ENCODE data around the gene C7orf33.
"Not testable (repeated sequence)": the region's sequence is repeated elsewhere in the genome, so short reads cannot be mapped to it uniquely, and the experiment has no call there.

The C7orf33 gene

DNA sequence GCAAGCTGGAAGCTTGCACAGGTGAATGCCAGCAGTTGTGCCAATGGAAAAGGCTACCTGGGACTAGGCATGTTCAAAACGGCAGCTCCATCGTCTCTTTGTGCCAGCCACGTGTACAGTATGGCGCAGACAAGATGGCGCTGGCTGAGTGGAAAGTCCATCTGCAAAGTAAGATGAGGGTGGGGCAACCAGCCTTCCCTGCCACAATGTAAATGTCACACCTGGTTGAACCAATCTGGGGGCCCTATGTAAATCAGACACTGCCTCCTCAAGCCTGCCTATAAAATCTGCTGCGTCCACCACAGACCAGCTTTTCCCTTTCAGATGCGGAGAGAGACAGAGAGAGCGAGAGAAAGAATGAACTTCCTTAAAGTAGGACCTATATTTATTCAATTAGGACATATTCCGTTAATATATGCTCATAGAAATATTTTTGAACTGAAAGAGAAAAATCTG lies 18.5 kb upstream of the C7orf33 start:
- TF ChIP-seq POLR2A (IDR thresholded peaks at IDR 0.05; ENCODE audit: extremely low read depth, insufficient read length) = no peak
- TF ChIP-seq, protein P1, sequence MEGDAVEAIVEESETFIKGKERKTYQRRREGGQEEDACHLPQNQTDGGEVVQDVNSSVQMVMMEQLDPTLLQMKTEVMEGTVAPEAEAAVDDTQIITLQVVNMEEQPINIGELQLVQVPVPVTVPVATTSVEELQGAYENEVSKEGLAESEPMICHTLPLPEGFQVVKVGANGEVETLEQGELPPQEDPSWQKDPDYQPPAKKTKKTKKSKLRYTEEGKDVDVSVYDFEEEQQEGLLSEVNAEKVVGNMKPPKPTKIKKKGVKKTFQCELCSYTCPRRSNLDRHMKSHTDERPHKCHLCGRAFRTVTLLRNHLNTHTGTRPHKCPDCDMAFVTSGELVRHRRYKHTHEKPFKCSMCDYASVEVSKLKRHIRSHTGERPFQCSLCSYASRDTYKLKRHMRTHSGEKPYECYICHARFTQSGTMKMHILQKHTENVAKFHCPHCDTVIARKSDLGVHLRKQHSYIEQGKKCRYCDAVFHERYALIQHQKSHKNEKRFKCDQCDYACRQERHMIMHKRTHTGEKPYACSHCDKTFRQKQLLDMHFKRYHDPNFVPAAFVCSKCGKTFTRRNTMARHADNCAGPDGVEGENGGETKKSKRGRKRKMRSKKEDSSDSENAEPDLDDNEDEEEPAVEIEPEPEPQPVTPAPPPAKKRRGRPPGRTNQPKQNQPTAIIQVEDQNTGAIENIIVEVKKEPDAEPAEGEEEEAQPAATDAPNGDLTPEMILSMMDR (IDR thresholded peaks at IDR 0.05; ENCODE audit: low read depth, low read length) = no peak
- H3K4me3 ChIP-seq (ENCODE audit: low read depth, low read length) = no peak overlapping the region
- no peak for DNase-seq (ENCODE audit: low read depth)

DNA sequence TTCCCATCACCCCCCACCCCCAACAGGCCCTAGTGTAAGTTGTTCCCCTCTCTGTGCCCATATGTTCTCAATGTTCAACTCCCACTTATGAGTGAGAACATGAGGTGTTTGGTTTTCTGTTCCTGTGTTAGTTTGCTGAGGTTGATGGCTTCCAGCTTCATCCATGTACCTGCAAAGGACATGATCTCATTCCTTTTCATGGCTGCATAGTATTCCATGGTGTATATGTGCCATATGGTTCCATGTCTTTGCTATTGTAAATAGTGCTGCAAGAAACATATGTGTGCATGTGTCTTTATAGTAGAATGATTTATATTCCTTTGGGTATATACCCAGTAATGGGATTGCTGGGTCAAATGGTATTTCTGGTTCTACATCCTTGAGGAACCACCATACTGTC lies 17.0 kb upstream of the C7orf33 start:
- not testable (repeated sequence) for DNase-seq (ENCODE audit: low read depth); H3K4me3 ChIP-seq (ENCODE audit: low read depth, low read length)

DNA sequence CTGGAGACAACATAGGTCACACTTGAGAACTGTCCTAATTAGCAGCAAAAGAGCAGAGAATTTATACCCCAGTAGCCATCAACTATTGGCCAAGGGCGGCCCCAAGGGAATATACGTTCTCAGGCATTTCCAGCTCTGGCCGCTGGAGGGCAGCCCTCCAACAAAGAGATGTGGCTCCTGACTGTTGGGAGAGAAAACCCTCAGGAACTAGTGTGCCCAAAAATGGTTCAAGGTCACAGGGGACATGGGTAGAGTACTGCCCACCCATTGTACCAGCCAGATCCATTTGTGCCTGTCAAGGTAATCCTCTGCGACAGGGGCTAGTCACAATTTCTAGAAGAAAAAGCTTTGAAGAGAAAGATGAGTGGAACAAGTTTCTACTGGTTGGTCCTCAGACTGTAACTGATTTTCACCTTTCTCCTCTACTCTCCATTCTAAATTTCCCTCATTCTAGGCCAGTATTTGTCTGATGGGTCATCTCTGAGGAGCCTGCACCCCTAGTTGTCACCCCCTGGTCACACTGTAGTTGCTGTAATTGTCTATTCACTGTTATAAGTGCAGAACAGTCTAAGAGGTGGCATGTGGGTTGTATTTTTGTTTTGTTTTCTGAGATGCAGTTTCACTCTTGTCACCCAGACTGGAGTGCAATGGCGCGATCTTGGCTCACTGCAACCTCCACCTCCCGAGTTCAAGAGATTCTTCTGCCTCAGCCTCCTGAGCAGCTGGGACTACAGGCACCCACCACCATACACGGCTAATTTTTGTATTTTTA lies 14.7 kb upstream of the C7orf33 start:
- DNase-seq (ENCODE audit: low read depth) = peak; percentile 82
- TF ChIP-seq POLR2A (IDR thresholded peaks at IDR 0.05; ENCODE audit: extremely low read depth, insufficient read length) (no peak), MYC (IDR thresholded peaks at IDR 0.05; ENCODE audit: low read depth, low read length) (no peak)
- TF ChIP-seq, protein P1 (IDR thresholded peaks at IDR 0.05; ENCODE audit: low read depth, low read length) = peak; percentile 96
- TF ChIP-seq, protein P2, sequence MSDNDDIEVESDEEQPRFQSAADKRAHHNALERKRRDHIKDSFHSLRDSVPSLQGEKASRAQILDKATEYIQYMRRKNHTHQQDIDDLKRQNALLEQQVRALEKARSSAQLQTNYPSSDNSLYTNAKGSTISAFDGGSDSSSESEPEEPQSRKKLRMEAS (IDR thresholded peaks at IDR 0.05; ENCODE audit: low read depth, low read length) = no peak

DNA sequence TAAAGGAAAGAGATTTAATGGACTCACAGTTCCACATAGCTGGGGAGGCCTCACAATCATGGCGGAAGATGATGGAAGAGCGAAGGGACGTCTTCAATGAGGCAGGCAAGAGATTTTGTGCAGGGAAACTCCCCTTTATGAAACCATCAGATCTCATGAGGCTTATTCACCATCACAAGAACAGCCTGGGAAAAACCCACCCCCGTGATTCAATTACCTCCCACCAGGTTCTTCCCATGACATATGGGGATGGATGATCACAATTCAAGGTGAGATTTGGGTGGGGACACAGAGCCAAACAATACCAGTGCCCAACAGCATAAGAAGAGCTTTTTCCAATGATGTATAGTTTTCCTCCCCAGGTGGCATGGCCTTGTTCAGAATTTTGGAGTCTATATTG lies 11.2 kb upstream of the C7orf33 start:
- no peak for DNase-seq (ENCODE audit: low read depth)
- TF ChIP-seq MYC (IDR thresholded peaks at IDR 0.05; ENCODE audit: low read depth, low read length) (no peak), POLR2A (IDR thresholded peaks at IDR 0.05; ENCODE audit: extremely low read depth, insufficient read length) (no peak)
- TF ChIP-seq, protein P2 (IDR thresholded peaks at IDR 0.05; ENCODE audit: low read depth, low read length) = no peak
- TF ChIP-seq, protein P1 (IDR thresholded peaks at IDR 0.05; ENCODE audit: low read depth, low read length) = no peak
- no peak overlapping the region for H3K4me3 ChIP-seq (ENCODE audit: low read depth, low read length)

More for the DNA sequence above, 14.7 kb upstream of the C7orf33 start:
- no peak overlapping the region for H3K4me3 ChIP-seq (ENCODE audit: low read depth, low read length)

DNA sequence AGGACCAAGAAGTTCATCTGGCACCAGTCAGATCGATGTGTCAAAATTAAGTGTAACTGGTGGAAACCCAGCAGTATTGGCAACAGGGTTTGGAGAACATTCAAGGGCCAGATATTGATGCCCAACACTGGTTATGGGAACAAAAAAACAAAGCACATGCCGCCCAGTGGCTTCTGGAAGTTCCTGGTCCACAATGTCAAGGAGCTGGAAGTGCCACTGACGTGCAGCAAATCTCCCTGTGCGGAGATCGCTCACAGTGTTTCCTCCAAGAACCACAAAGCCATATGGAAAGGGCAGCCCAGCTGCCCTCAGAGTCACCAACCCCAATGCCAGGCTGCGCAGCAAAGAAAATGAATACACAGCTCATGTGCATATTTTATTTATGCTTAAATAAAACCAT lies 10.1 kb upstream of the C7orf33 start:
- DNase-seq (ENCODE audit: low read depth) = no peak
- TF ChIP-seq MYC (IDR thresholded peaks at IDR 0.05; ENCODE audit: low read depth, low read length) (no peak), POLR2A (IDR thresholded peaks at IDR 0.05; ENCODE audit: extremely low read depth, insufficient read length) (no peak)
- TF ChIP-seq, protein P2 (IDR thresholded peaks at IDR 0.05; ENCODE audit: low read depth, low read length) = no peak
- TF ChIP-seq, protein P1 (IDR thresholded peaks at IDR 0.05; ENCODE audit: low read depth, low read length) = no peak
- no peak overlapping the region for H3K4me3 ChIP-seq (ENCODE audit: low read depth, low read length)

DNA sequence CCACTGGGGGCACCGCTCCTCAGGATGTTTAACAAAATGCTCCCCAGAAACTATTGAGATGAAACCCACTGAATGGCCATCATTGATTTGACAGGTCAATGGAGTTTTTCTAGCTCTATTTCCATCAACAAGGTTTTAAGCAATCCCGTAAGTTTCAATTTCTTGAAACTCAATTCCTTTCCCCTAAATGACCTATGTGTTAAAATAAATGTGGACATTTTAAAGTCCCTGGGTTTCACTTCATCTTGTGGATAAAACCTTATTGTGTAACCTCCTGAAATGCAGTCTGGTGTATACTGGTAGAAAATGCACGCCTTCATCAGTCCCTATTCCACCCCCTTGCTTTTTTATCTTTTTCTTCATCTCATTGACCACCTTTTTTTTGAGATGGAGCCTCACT lies 8.9 kb upstream of the C7orf33 start:
- no peak for TF ChIP-seq POLR2A (IDR thresholded peaks at IDR 0.05; ENCODE audit: extremely low read depth, insufficient read length)
- TF ChIP-seq, protein P1 (IDR thresholded peaks at IDR 0.05; ENCODE audit: low read depth, low read length) = no peak
- TF ChIP-seq, protein P2 (IDR thresholded peaks at IDR 0.05; ENCODE audit: low read depth, low read length) = no peak
- no peak for TF ChIP-seq MYC (IDR thresholded peaks at IDR 0.05; ENCODE audit: low read depth, low read length)
- DNase-seq (ENCODE audit: low read depth) = no peak
- no peak overlapping the region for H3K4me3 ChIP-seq (ENCODE audit: low read depth, low read length)
